HL-60/S4 (cell line): ENCODE data around the gene TSPYL6.
"Not testable (repeated sequence)": the region's sequence is repeated elsewhere in the genome, so short reads cannot be mapped to it uniquely, and the experiment has no call there.

Source experiments
- in situ Hi-C: fragments of 300-500 bp; cut with MboI; formaldehyde crosslinking; loops from 2 replicates; pipeline ENCODE4 v1.14.3; 2022; ENCODE audit warnings: low sequenced_read_pairs

Gene TSPYL6

GRCh38 chr2:54256091-54256694 lies at the start of gene TSPYL6:
Gene TSPYL6 (minus strand): TSS chr2:54256229. CDS start chr2:54256151, 78 bp downstream.
- in situ Hi-C loops, result no loop called here

GRCh38 chr2:54303631-54304030 lies 47.6 kb upstream of the TSPYL6 start:
- in situ Hi-C loops, result no loop called here

- in situ Hi-C loops, result no loop called here
Observed at GRCh38 chr2:54298514-54298913, 42.5 kb upstream of the TSPYL6 start.

DNA sequence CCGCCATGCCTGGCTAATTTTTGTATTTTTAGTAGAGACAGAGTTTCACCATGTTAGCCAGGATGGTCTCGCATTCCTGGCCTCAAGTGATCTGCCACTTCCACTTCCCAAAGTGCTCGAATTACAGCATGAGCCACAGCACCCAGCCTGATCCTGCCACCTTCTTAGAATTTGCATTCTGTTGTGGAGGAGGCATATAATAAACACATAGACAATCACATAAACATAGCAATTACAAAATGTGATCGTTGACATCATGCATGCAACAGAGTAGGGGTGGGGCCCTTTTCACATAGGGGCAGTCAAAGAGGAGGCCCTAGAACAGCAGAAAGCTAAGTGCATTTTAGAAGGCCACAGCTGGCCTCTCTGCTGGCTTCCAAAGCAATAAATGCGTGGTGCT lies 39.9 kb upstream of the TSPYL6 start:
- in situ Hi-C loops, result no loop called here

DNA sequence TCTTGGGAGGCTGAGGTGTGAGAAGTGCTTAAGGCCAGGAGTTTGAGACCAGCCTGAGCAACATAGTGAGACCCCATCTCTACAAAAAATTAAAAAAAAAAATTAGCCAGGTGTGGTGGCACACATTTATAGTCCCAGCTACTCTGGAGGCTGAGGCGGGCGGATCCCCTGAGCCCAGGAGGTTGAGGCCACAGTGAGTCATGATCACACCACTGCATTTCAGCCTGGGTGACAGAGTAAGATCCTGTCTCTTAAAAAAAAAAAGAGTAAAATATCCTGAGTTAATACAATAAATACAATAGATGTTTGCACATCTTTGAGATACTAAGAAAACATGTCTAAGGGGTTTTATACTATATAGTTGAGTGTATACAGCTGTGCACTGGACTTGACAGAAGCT lies 38.6 kb upstream of the TSPYL6 start:
- in situ Hi-C loops, result not testable (repeated sequence)

DNA sequence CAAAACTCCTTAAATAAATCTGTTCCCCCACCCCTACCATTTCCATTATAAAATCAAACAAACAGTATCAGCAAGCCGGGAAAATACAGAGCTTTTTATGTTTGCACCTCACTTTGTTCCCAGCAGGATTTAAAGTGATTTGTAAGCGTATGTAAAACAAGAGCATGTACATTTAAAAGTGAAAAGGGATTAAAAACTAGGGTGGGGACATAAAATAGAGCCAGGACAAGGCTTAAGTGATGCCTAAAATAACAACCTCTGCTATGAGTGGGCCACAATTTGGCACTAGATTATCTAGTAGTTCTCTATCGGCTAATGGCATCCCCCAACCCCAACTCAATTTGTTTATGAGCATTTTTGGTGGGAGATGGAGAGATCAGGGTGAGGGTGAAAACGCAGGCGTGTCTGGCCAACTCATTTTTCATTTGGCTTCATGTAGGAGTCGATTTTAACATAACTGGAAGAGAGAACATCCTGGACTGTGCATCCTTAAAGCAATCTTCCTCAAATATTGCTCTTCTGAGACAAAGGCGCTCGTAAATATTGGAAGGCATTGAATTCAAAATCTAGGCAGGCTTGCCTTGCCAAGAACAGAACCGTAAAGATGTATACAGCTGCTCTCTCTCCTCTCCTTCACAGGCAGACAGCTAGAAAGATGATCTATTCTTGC lies 34.5 kb upstream of the TSPYL6 start:
- in situ Hi-C loops, result no loop called here

- in situ Hi-C loops, result no loop called here
Observed at GRCh38 chr2:54289917-54290316, 33.9 kb upstream of the TSPYL6 start.

DNA sequence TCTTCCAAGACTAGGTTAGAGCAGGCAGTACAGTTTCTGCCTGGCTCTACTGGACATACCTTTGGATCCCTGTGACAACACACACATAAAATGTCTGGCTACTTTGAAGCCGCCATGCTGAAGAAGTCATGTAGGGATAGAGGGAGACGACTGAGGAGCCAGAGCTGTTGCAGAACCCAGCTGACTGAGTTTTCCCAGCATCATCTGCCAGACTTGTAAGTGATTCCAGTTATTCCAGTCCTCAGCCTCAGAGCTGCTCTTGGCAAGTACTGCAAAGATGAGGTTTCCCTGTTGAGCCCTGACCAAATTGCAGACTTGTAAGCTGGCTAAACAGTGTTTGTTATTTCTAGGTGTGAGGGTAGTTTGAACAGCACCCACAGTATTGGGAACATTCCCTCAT lies 31.5 kb upstream of the TSPYL6 start:
- in situ Hi-C loops, result no loop called here

DNA sequence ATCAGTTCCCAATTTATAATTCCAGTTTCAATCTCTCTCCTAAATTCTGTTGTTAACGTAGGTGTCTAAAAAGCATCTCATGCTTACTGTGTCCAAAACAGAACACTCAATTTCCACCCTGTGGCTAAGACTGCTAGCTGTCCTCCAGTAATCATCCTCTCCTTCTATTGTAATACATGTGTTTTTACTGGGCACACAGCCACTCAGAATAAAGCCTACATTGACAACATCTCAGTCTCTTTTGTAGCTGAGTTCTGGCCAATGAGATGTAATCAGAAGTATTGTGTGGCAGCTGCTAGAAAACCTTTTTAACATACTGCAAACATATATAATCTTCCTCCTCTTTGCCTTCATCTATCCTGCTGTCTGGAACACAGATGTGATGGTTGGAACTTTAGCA lies 29.4 kb upstream of the TSPYL6 start:
- in situ Hi-C loops, result no loop called here

DNA sequence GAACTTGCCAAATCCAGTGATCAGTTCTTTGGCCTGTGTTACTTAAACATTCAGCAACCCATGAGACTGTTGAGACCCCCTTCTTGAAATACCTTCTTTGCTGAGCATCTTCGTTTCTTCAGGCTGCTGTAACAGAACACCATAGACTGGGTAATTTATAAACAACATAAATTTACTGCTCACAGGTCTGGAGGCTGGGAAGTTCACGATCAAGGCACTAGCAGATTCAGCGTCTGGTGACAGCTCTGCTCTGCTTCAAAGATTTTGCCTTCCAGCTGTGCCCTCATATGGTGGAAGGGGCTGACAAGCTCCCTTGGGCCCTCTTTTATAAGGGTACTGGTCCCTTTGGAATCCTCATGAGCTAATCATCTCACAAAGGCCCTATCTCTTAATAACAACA lies 28.8 kb upstream of the TSPYL6 start:
- in situ Hi-C loops, result no loop called here

DNA sequence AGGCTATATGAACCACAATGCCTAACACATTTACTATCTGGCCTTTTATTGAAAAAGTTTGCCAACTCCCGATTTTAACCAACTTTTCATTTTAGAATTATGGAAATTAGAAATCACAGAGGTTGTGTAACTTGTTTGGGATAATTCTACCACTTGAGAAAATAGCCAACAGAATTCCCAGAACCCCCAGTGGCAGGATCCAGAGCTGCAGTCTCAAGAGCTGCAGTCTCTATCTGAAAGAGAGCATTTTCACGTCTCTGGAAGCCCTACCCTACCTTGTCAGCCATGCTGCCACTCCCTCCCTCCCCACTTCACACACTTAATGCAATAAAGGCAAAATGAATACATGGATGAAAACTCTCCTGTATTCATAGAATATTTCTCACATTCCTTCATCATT lies 23.4 kb upstream of the TSPYL6 start:
- in situ Hi-C loops, result no loop called here

GRCh38 chr2:54275541-54275940 lies 19.5 kb upstream of the TSPYL6 start:
- in situ Hi-C loops, result no loop called here

DNA sequence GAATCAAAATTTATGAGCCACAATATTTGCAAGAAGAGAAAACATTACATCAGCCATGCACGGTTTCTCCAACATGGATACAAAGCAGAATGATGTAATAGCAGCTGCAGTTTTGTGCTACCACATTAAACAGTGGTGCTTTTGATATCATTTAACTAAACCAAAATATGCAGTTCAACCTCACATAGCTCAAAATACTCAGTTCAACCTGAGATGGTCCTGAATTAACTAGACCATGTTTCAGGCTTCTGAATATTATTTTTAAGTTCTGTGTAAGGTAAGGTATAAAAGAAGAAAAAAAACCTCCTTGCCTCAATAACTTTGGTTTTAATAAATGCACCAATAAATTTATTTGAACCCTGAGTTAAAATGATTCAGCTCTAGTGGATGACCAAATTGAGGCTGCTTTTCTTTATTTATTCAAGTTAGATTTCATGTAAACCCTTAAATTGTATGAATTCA lies 18.8 kb upstream of the TSPYL6 start:
- in situ Hi-C loops, result no loop called here

GRCh38 chr2:54271843-54272627 lies 16.0 kb upstream of the TSPYL6 start:
- in situ Hi-C loops, result no loop called here

DNA sequence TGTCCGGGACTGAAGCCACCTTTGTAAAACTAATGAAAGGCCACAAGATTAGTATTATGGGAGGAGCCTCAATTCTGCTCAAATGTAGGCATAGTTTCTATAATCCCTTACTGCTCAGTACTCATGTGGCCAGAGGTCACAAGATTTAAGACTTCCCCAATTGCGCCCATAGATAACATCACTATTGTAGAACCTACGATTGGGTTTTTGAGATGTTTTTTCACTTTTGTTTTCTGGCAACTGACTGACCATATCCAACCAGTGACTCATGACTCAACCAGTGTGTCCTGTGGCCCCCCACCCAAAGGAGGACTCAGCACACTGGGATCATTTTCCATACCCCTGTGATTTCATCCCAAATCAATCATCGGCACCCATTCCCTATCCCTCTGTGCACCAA lies 15.2 kb upstream of the TSPYL6 start:
- in situ Hi-C loops, result no loop called here

GRCh38 chr2:54267577-54267976 lies 11.5 kb upstream of the TSPYL6 start:
- in situ Hi-C loops, result no loop called here

DNA sequence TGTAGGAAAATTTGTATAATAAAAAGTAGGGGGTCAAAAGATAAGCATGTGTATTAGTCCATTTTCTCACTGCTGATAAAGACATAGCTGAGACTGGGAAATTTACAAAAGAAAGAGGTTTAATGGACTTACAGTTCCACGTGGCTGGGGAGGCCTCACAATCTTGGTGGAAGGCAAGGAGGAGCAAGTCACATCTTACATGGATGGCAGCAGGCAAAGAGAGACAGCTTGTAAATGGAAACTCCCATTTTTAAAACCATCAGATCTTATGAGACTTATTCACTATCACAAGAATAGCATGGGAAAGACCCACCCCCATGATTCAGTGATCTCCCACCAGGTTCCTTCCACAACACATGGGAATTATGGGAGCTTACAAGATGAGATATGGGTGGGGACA lies 9.1 kb upstream of the TSPYL6 start:
- in situ Hi-C loops, result not testable (repeated sequence)

DNA sequence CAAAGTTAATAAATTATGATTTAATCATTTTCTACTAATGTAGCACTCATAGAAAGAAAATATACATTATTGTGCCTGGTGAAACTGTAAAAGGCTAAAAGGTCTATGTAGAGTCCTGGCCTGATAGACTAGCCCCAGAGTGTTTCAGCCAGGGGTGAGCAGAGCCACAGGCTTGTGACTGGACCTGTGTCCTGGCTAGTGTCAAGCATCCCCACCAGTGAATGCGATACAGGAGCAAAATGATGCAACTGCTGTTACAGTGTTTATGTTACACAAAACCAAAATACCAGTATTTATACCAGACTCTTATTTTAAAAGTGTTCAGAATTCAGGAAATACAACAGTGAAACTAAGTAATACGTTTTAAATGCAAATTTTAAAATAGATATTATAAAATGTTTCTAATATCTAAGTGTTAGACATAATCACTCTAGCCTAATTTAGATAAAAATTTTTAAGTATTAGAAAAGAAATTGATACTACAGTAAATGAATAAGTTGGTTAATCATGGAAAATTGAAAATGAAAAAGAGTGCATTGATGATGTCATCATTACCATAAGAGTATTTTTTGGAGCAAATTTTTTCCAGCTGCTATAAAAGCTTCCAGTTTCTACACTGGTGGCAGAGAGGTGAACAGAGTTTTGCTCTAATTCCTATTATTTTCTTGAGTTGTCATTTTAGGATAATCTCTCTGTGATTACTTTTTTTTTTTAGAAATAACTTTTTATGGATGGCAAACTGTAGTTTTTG lies 6.2 kb upstream of the TSPYL6 start:
- in situ Hi-C loops, result no loop called here

GRCh38 chr2:54261537-54261936 lies 5.5 kb upstream of the TSPYL6 start:
- in situ Hi-C loops, result no loop called here

GRCh38 chr2:54260241-54260595 lies 4.2 kb upstream of the TSPYL6 start:
- in situ Hi-C loops, result no loop called here
